ENCODE measurements around the gene GRK4.

The GRK4 gene

GRCh38 chr4:3025881-3026280 is 62.5 kb downstream of the GRK4 start:
- ChIA-PET CTCF (interaction anchor here (2.1 kb wide), 1 partner anchor 11 kb away, joined by 9 read pairs; no protein-coding TSS in a partner anchor), POLR2A (no interaction called here)
- no peak for DNase-seq (ENCODE audit: low read depth, low spot score)
- no peak overlapping the region for H3K4me3 ChIP-seq (ENCODE audit: low read depth, low read length)
- no peak for TF ChIP-seq CTCF (IDR thresholded peaks at IDR 0.05; ENCODE audit: insufficient read depth, low read length, missing control alignments)

- no peak for TF ChIP-seq CTCF (IDR thresholded peaks at IDR 0.05; ENCODE audit: insufficient read depth, low read length, missing control alignments)
These were observed 63.2 kb downstream of the GRK4 start for GRCh38 chr4:3026540-3026939.

GRCh38 chr4:3029464-3029863 is 66.1 kb downstream of the GRK4 start:
- ChIA-PET POLR2A (no interaction called here), CTCF (no interaction called here)
- no peak overlapping the region for H3K4me3 ChIP-seq (ENCODE audit: low read depth, low read length)
- TF ChIP-seq CTCF (IDR thresholded peaks at IDR 0.05; ENCODE audit: insufficient read depth, low read length, missing control alignments): no peak
- no peak for DNase-seq (ENCODE audit: low read depth, low spot score)

More at GRCh38 chr4:3026540-3026939, 63.2 kb downstream of the GRK4 start:
- no peak for DNase-seq (ENCODE audit: low read depth, low spot score)
- ChIA-PET CTCF (interaction anchor here (2.1 kb wide), 1 partner anchor 10 kb away, joined by 9 read pairs; no protein-coding TSS in a partner anchor), POLR2A (no interaction called here)
- H3K4me3 ChIP-seq (ENCODE audit: low read depth, low read length): no peak overlapping the region

- no peak overlapping the region for H3K4me3 ChIP-seq (ENCODE audit: low read depth, low read length)
- no peak for DNase-seq (ENCODE audit: low read depth, low spot score)
- CTCF ChIA-PET: interaction anchor here (0.5 to 5.5 kb wide), 3 partner anchors 13 to 35 kb away, joined by 3 to 31 read pairs (median 13); no protein-coding TSS in a partner anchor
- TF ChIP-seq CTCF (IDR thresholded peaks at IDR 0.05; ENCODE audit: insufficient read depth, low read length, missing control alignments): no peak
- POLR2A ChIA-PET: no interaction called here
These were observed 67.4 kb downstream of the GRK4 start for GRCh38 chr4:3030566-3031356.

GRCh38 chr4:3031357-3032082 is 68.1 kb downstream of the GRK4 start:
- no peak for DNase-seq (ENCODE audit: low read depth, low spot score)
- ChIA-PET CTCF (interaction anchor here (0.5 to 5.5 kb wide), 4 partner anchors 12 to 68 kb away, joined by 3 to 31 read pairs (median 8); partner anchors contain the start of genes GRK4 and NOP14), POLR2A (no interaction called here)
- no peak overlapping the region for H3K4me3 ChIP-seq (ENCODE audit: low read depth, low read length)
- TF ChIP-seq CTCF (IDR thresholded peaks at IDR 0.05; ENCODE audit: insufficient read depth, low read length, missing control alignments): no peak

- ChIA-PET POLR2A (no interaction called here), CTCF (interaction anchor here (0.7 to 5.5 kb wide), 8 partner anchors 9 to 270 kb away, joined by 3 to 31 read pairs (median 3); partner anchors contain the start of gene GRK4)
- TF ChIP-seq CTCF (IDR thresholded peaks at IDR 0.05; ENCODE audit: insufficient read depth, low read length, missing control alignments): no peak
- DNase-seq (ENCODE audit: low read depth, low spot score): no peak
- H3K4me3 ChIP-seq (ENCODE audit: low read depth, low read length): no peak overlapping the region
These were observed 70.9 kb downstream of the GRK4 start for GRCh38 chr4:3034231-3034630.

Data from AG04449 (cell line).